ENCODE results near the gene CEACAM20. TPM values are rescaled to one million over a fixed set of nuclear protein-coding genes. Genes with fewer than 3 reads are reported as not detected.

The CEACAM20 gene
- total and polyA plus RNA-seq, 10 of the 15 experiments (the other 5 are each of a cell fraction or from before 2014, with no cell fraction given): not detected

DNA sequence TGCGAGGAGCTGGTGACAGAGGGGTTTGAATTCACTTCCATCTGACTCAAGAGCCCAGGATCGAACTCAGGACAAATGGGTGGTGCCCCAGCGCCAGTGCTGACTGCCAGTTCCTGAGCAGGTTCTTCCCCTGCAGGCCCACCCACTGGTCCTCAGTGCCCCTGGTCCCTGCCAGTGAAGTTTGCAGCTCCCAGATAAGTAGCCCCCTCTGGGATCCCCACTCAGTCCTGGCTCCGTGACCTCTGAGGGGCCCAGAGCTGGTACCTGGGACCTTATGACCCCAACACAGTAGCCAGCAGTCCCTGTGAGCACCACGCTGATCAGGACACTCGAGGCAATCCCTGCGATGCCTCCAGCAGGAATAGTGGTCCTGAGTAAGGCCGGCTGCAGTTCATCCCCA lies 11.3 kb upstream of the CEACAM20 start (continued):
- TF ChIP-seq ZBTB11 (CRISPR knock-in tag; IDR thresholded peaks at IDR 0.05) (no peak), TAF1 (IDR thresholded peaks at IDR 0.05; ENCODE audit: borderline replicate concordance, low read depth, low read length) (no peak), RFX5 (IDR thresholded peaks at IDR 0.05; ENCODE audit: low read depth, low read length) (no peak), WRNIP1 (IDR thresholded peaks at IDR 0.05; ENCODE audit: borderline replicate concordance, low read depth, low read length) (no peak), FOS (IDR thresholded peaks at IDR 0.05; ENCODE audit: borderline replicate concordance, extremely low read depth, insufficient read length) (no peak)

GRCh38 chr19:44539991-44540390 lies 10.5 kb upstream of the CEACAM20 start:
- TF ChIP-seq CBFB (IDR thresholded peaks at IDR 0.05; ENCODE audit: low read depth): no peak
- TF ChIP-seq MTA3 (IDR thresholded peaks at IDR 0.05; ENCODE audit: borderline replicate concordance, low read length): no peak
- no peak for TF ChIP-seq MEF2B (IDR thresholded peaks at IDR 0.05; ENCODE audit: partially characterized antibody, poor library complexity, severe bottlenecking)
- no peak for TF ChIP-seq ASH2L (IDR thresholded peaks at IDR 0.05; ENCODE audit: borderline replicate concordance, low read depth)
- no peak for TF ChIP-seq TARDBP (IDR thresholded peaks at IDR 0.05; ENCODE audit: borderline replicate concordance)

More at GRCh38 chr19:44539991-44540390, 10.5 kb upstream of the CEACAM20 start:
- H3K27ac ChIP-seq (ENCODE audit: control insufficient read depth, insufficient read depth): no peak overlapping the region
- H3K9ac ChIP-seq (ENCODE audit: control insufficient read depth, insufficient read depth, low read length): no peak overlapping the region
- no peaks in the 10 kb centered on the region for H3K36me3 ChIP-seq (ENCODE audit: control insufficient read depth in 2 of 2, insufficient read depth in 2 of 2, low read length in 1 of 2)
- no peak overlapping the region for H3K4me3 ChIP-seq
- intact Hi-C loops (cut with micrococcal nuclease; ENCODE audit: unreplicated experiment) (no loop called here), in situ Hi-C loops (cut with MboI) (no loop called here)
- CTCF ChIA-PET: no interaction called here
- H3K27me3 ChIP-seq (replicated peaks in 1 of 2; ENCODE audit: control insufficient read depth in 2 of 2, insufficient read depth in 2 of 2, low read length in 1 of 2): no peaks in the 10 kb centered on the region
- H4K20me1 ChIP-seq (ENCODE audit: control insufficient read depth, insufficient read depth): no peaks in the 10 kb centered on the region
- H2AFZ ChIP-seq (ENCODE audit: control insufficient read depth, low read depth, low read length): no peak overlapping the region
- H3K79me2 ChIP-seq (ENCODE audit: control insufficient read depth, insufficient read depth, low read length): no peaks in the 10 kb centered on the region
- 19% methylated on average over 6 of the region's 6 CpGs for WGBS (ENCODE audit: insufficient coverage, insufficient replicate concordance, low lambda C conversion rate, missing lambda C conversion rate)
- no peak for ATAC-seq
- no peak overlapping the region for H3K4me2 ChIP-seq (ENCODE audit: control insufficient read depth, insufficient read depth)
- H3K4me1 ChIP-seq (ENCODE audit: control insufficient read depth, insufficient read depth, low read length): no peaks in the 10 kb centered on the region
- no peak for DNase-seq (ENCODE audit: low read depth, low spot score)
- RAD21 ChIA-PET (ENCODE audit: unreplicated experiment): no interaction called here
- FAIRE-seq: no peak
- no peaks in the 10 kb centered on the region for H3K9me3 ChIP-seq (replicated peaks; ENCODE audit: control insufficient read depth, insufficient read depth, low read length)
- POLR2A ChIA-PET: no interaction called here
- no TSS peak for BruUV-seq (replicated peaks)
- SMC1A ChIA-PET (ENCODE audit: uncharacterized antibody, unreplicated experiment): no interaction called here

Measured in GM12878 (cell line).